OCI-LY3 (cell line): Measurements from ENCODE around the gene CMSS1.

Source experiments
- H2AFZ ChIP-seq: fragments of 200-600, 300-600 bp; shearing (Covaris generic); 2 replicates; pipeline ENCODE4 v1.6.0; 2014; ENCODE audit warnings: antibody characterized with exemption, low read depth, low read length
- H3K27ac ChIP-seq: fragments of 200-600, 300-600 bp; sonication (generic); 2 replicates; pipeline ENCODE4 v1.5.1; 2014; ENCODE audit warnings: mild to moderate bottlenecking, low read length, moderate library complexity, mixed read lengths
- H3K27me3 ChIP-seq: fragments of 200-600, 300-600 bp; sonication (generic); 2 replicates; pipeline ENCODE4 v1.6.1; 2014; ENCODE audit warnings: low read depth, low read length, mixed read lengths
- H3K36me3 ChIP-seq: fragments of 200-600, 300-600 bp; sonication (generic); replicated peaks from 2 replicates; pipeline ENCODE3; 2014; ENCODE audit warnings: low read depth, low read length, mixed read lengths
- H3K4me1 ChIP-seq: fragments of 300-600, 200-600 bp; sonication (generic); 2 replicates; pipeline ENCODE4 v1.6.1; 2014; ENCODE audit warnings: low read length, mixed read lengths
- H3K4me2 ChIP-seq: fragments of 200-600, 300-600 bp; sonication (generic); 2 replicates; pipeline ENCODE4 v1.6.1; 2014; ENCODE audit warnings: low read length, mixed read lengths
- H3K4me3 ChIP-seq: fragments of 300-600, 200-600 bp; sonication (generic); 2 replicates; pipeline ENCODE4 v1.5.1; 2014; ENCODE audit warnings: antibody characterized with exemption, mild to moderate bottlenecking, low read length, moderate library complexity
- H3K79me2 ChIP-seq: fragments of 300-600, 200-600 bp; shearing (Covaris generic); 2 replicates; pipeline ENCODE4 v1.6.1; 2014; ENCODE audit warnings: mild to moderate bottlenecking, low read length, mixed read lengths
- H3K9ac ChIP-seq: fragments of 300-600, 200-600 bp; shearing (Covaris generic); 2 replicates; pipeline ENCODE4 v1.6.0; 2014; ENCODE audit warnings: mild to moderate bottlenecking, low read length, moderate library complexity
- H3K9me3 ChIP-seq: fragments of 200-600, 300-600 bp; shearing (Covaris generic); 2 replicates; pipeline ENCODE4 v1.6.1; 2014; ENCODE audit warnings: low read length, mixed read lengths; ENCODE audit not compliant: insufficient read depth
- H4K20me1 ChIP-seq: fragments of 200-600, 300-600 bp; sonication (generic); 2 replicates; pipeline ENCODE4 v1.6.1; 2016; ENCODE audit warnings: low read length, mixed read lengths; ENCODE audit not compliant: insufficient read depth
- EZH2phosphoT487 ChIP-seq: fragments of 200-600 bp; shearing (Covaris generic); IDR thresholded peaks from 2 replicates; pipeline ENCODE4 v1.6.1; 2018; ENCODE audit warnings: antibody characterized with exemption, mixed run types, low read depth
- TF ChIP-seq, protein P1 (sequence below): fragments of 200-600, 300-600 bp; sonication (generic); IDR thresholded peaks from 2 replicates; pipeline ENCODE4 v1.5.1; 2014; ENCODE audit warnings: antibody characterized with exemption, low read length, low read depth

Gene CMSS1

GRCh38 chr3:100127792-100128191 lies 310.1 kb downstream of the CMSS1 start:
- Histone ChIP-seq H4K20me1 (no peaks in the 10 kb centered on the region), H3K4me2 (no peak overlapping the region), H3K36me3 (no peaks in the 10 kb centered on the region), H3K27me3 (no peaks in the 10 kb centered on the region), H2AFZ (no peak overlapping the region), H3K4me1 (no peaks in the 10 kb centered on the region), H3K9ac (no peak overlapping the region), H3K9me3 (no peaks in the 10 kb centered on the region), H3K79me2 (no peaks in the 10 kb centered on the region), H3K4me3 (no peak overlapping the region), H3K27ac (no peak overlapping the region)
- no peak for TF ChIP-seq EZH2phosphoT487
- TF ChIP-seq, protein P1, sequence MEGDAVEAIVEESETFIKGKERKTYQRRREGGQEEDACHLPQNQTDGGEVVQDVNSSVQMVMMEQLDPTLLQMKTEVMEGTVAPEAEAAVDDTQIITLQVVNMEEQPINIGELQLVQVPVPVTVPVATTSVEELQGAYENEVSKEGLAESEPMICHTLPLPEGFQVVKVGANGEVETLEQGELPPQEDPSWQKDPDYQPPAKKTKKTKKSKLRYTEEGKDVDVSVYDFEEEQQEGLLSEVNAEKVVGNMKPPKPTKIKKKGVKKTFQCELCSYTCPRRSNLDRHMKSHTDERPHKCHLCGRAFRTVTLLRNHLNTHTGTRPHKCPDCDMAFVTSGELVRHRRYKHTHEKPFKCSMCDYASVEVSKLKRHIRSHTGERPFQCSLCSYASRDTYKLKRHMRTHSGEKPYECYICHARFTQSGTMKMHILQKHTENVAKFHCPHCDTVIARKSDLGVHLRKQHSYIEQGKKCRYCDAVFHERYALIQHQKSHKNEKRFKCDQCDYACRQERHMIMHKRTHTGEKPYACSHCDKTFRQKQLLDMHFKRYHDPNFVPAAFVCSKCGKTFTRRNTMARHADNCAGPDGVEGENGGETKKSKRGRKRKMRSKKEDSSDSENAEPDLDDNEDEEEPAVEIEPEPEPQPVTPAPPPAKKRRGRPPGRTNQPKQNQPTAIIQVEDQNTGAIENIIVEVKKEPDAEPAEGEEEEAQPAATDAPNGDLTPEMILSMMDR = no peak

DNA sequence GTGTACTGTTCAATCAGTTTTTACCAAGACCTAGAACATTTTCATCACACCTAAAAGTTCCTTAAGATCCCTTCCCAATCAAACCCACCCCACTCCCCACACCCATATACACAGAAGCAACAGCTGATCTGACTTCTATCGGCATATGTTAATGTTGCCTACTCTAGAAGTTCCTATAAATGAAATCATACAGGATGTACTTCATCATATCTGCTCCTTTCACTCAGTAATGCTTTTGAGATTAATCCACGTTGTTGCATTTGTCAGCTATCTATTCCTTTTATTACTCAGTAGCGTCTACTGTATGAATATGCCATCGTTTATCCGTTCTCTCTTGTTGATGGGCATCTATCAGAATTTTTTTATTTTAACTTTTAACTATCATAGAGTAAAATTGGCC lies 310.9 kb downstream of the CMSS1 start:
- no peak overlapping the region for H3K9ac ChIP-seq
- TF ChIP-seq, protein P1 = no peak
- no peak for TF ChIP-seq EZH2phosphoT487
- H4K20me1 ChIP-seq = no peaks in the 10 kb centered on the region

DNA sequence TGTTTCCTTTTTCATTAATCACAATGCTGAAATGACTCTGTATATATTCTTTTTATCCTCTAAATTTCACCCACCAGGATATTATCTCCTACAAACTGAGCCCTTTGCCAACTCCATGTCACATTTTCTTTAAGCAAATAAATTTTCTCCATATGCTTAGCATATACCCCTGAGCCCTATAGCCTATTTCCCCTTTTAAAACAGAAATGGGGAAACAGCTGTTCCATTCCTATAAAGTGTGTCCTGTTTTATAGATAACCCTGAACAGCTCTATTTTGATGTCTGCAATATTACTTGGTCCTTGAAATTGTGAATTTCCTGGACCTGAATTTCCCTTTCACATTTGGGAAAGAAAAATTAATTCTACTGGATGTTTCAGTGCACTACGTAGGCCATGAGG lies 312.3 kb downstream of the CMSS1 start:
- Histone ChIP-seq H2AFZ (no peak overlapping the region), H4K20me1 (no peaks in the 10 kb centered on the region), H3K9me3 (no peaks in the 10 kb centered on the region), H3K27me3 (no peaks in the 10 kb centered on the region), H3K79me2 (no peaks in the 10 kb centered on the region), H3K36me3 (no peaks in the 10 kb centered on the region), H3K9ac (no peak overlapping the region), H3K4me3 (no peak overlapping the region), H3K4me2 (no peak overlapping the region), H3K27ac (no peak overlapping the region), H3K4me1 (no peaks in the 10 kb centered on the region)
- TF ChIP-seq, protein P1 = no peak
- TF ChIP-seq EZH2phosphoT487 = no peak

More for the DNA sequence above, 310.9 kb downstream of the CMSS1 start:
- Histone ChIP-seq H3K9me3 (no peaks in the 10 kb centered on the region), H3K4me2 (no peak overlapping the region), H3K4me1 (no peaks in the 10 kb centered on the region), H3K36me3 (no peaks in the 10 kb centered on the region), H3K27ac (no peak overlapping the region), H3K4me3 (no peak overlapping the region), H2AFZ (no peak overlapping the region), H3K79me2 (no peaks in the 10 kb centered on the region), H3K27me3 (no peaks in the 10 kb centered on the region)

DNA sequence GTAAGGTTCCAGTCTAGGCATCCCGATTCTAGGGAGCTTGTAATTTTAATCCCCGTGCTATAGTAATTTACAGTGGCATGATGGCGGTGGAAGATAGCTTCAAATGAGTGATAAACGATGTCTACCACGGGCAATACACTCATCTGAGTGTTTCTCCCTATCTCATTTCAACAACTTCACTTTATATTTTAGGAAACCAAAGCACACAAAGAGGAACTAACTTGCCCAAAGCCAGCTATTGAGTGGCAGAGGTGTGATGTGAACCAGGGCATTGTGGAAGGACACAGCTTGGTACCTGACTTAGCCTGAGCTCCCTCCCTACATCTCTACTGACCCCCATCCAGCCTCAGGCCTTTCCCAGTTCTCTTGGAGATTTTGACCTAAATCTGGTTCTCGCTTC lies 313.6 kb downstream of the CMSS1 start:
- no peaks in the 10 kb centered on the region for H3K4me1 ChIP-seq
- no peaks in the 10 kb centered on the region for H3K79me2 ChIP-seq
- TF ChIP-seq, protein P1 = no peak
- no peaks in the 10 kb centered on the region for H3K9me3 ChIP-seq
- no peak overlapping the region for H3K9ac ChIP-seq
- no peaks in the 10 kb centered on the region for H4K20me1 ChIP-seq
- H3K36me3 ChIP-seq = no peaks in the 10 kb centered on the region
- no peak overlapping the region for H3K4me2 ChIP-seq
- H3K27ac ChIP-seq = no peak overlapping the region
- no peak overlapping the region for H3K4me3 ChIP-seq
- H3K27me3 ChIP-seq = no peaks in the 10 kb centered on the region
- H2AFZ ChIP-seq = no peak overlapping the region
